GM08714 (cell line): Measurements from ENCODE around the gene SCN2B.

Experiments
- H3K4me3 ChIP-seq: fragments of 200-500 bp; sonication (Bioruptor generic); 2 replicates; pipeline ENCODE4 v1.5.1; 2014; ENCODE audit warnings: mild to moderate bottlenecking, low read length, inconsistent platforms
- ZNF274 ChIP-seq: IDR thresholded peaks from 2 replicates; pipeline ENCODE4 v1.6.1; 2012; ENCODE audit warnings: mild to moderate bottlenecking, low read depth, low read length

The SCN2B gene

GRCh38 chr11:118128721-118129470 is 47.5 kb downstream of the SCN2B start:
- no peak for TF ChIP-seq ZNF274
- no peak overlapping the region for H3K4me3 ChIP-seq

DNA sequence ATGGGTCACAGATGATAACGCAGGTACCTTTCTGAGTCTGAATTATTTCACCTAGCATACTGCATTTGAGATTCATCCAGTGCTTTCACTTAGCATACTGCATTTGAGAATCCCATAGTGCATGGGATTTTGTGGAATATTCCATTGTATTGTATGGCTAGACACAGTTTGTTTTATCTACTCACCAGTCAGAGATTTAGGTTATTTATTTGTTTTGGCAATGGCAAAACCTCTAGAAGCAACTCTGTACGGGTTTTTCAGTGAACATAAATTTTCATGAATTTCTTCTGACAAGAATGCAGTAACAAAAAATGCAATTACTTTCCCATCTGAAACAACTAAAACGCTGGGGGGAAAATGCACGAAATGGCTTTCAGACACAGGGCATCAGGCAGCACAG is 48.1 kb downstream of the SCN2B start:
- no peak overlapping the region for H3K4me3 ChIP-seq
- no peak for TF ChIP-seq ZNF274

- TF ChIP-seq ZNF274: no peak
- no peak overlapping the region for H3K4me3 ChIP-seq
Observed at GRCh38 chr11:118126082-118126838, 50.2 kb downstream of the SCN2B start.

DNA sequence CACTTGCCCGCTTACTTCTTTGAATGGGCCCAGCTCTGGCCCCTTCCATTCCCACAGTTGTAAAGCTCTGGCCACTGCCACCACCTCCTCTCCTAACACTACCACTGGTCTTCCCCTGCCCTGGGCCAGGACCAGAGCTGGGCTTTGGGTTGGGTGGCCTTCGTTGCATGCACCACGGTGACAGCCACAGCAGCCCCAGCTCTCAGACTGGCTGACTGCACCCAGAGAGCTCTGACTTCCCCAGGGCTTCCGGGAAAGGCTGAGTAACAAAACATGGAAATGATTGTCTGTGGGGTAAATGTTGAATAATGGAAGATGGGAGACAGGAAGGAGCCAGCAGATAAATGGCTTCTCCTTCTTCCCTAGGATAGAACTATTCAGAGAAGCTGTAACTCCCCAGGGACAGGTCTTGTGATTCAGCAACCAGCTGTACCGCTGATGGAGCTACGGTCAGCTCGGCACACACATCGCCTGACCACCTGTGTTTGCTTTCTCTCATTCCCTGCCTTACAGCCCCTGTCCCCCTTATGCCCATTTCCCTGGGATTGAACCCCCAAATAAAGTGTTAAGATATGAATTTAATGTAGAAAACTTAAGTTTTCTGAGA is 51.4 kb downstream of the SCN2B start:
- no peak for TF ChIP-seq ZNF274
- H3K4me3 ChIP-seq: no peak overlapping the region

DNA sequence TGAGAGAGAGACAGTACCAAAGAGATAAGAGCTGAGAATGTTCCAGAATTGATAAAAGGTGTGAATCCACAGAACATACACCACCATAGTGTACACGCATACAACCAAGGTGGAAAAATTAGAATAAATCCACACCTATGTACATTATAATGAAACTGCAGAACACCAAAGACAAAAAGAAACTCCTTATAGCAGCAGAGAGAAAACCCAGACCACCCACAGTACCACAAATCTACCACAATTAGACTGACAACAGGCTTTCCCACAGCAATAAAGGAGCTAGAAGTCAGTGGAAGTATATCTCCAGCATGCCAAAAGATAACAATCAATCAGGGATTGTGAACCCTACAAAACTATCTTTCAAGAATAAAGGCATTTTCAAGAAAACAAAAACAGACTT is 55.6 kb downstream of the SCN2B start:
- no peak for TF ChIP-seq ZNF274
- H3K4me3 ChIP-seq: no peak overlapping the region

DNA sequence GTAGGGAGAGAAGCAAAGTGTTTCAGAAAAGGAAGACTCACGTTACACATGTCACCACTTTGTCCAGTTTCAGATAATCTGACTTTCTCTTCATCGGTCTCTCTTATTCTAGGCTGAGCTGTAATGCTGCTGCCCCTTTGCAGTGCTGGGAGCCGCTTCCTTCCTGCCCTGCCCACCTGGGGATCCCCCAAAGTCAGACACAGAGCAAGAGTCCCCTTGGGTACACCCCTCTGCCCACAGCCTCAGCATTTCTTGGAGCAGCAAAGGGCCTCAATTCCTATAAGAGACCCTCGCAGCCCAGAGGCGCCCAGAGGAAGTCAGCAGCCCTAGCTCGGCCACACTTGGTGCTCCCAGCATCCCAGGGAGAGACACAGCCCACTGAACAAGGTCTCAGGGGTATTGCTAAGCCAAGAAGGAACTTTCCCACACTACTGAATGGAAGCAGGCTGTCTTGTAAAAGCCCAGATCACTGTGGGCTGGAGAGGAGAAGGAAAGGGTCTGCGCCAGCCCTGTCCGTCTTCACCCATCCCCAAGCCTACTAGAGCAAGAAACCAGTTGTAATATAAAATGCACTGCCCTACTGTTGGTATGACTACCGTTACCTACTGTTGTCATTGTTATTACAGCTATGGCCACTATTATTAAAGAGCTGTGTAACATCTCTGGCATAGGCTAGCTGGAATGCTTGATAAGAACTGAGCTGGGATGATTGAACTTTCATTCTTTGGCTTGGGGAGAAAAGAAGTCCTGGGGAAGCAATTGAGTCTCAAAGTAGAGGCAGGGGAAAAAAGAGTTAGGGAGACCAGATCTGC is 58.4 kb downstream of the SCN2B start:
- no peak for TF ChIP-seq ZNF274
- no peak overlapping the region; the same call in 1 of the 2 replicates for H3K4me3 ChIP-seq

GRCh38 chr11:118115048-118115447 is 61.4 kb downstream of the SCN2B start:
- no peak overlapping the region for H3K4me3 ChIP-seq
- TF ChIP-seq ZNF274: no peak

- TF ChIP-seq ZNF274: no peak
- H3K4me3 ChIP-seq: no peak overlapping the region
Observed at GRCh38 chr11:118114266-118114665, 62.2 kb downstream of the SCN2B start.

- TF ChIP-seq ZNF274: no peak
- no peak overlapping the region for H3K4me3 ChIP-seq
Observed at GRCh38 chr11:118112711-118113430, 63.6 kb downstream of the SCN2B start.
